ENCODE data around the gene SAP30L.

Gene SAP30L

DNA sequence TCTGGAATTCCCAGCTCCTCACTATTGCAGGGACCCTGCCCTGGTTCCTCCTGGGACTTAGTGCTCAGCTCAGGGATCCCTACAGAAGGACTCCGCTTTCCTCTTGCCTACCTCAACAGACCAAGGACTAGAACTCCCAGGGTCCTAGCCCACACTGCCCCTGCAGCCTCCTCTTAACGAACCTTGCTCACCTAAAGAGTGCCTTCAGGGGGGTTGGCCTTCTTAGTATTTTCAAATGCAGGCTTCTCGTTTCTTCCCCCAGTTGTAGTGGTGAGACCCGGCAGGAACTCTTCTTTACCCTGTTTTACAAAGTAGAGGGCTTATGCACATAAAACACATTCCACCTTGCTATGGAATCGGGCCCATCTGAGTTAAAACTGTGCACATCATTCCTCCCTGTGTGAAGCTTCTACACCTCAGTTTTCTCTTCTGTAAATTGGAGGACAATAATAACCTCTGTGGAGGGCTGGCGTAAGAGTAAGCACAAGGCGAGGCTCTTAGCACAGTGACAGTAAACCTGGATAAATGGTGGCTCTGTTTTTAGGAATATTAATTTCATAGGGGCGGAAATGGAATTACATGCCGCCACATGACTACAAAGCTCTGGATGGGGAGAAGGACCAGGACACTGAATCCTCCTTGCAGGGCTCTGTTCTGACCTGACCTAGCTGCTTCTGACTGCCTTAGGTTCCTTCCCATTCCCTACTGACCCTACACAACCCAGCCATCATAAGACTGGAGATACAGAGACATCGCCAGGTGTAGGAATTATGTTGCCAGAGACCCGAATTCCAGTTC lies 36.0 kb downstream of the SAP30L start:
- no peak for DNase-seq (ENCODE audit: low spot score)

DNA sequence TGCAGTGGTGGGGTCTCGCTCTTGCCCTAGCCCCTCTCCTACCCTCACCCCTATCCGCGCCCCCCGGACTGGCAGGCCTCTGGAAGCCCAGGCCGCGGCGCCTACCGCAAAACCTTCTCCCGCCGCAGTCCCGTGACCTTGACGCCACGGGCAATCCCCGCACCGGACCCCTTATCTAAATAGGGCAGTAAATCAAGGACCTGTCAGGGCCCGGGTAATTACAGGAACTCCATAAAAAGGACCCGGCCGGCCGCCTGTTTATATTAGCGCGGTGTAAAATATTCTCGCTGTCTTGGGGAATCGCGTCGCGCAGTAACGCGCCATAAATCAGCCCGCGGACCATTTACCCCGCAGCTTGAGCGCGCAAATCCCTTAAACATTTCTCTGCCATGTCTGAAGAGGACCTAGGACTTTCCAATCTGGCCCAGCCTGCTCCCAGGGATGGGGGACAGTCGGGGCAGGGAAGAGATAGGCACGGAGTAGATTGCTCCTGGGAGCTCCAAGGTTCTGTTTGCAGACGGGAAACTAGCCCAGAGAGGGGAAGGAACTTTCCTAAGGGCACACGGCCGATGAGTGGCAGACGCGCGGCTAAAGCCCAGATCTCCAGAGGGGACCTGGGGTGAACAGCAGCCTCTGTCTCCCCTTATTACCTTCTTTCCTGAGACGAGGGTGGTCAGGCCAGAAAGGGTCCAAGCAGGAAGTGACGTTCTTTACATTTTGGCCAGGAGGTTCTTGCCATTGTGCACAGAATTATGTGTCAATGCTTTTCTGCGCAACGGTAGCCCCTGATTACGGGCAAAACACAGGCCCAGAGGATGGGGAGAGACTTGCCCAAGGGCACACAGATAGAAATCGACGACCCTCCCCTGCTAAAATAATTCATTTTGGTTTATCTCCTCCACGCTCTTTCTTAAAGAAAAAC lies 37.0 kb downstream of the SAP30L start:
- DNase-seq (ENCODE audit: low spot score), result no peak

DNA sequence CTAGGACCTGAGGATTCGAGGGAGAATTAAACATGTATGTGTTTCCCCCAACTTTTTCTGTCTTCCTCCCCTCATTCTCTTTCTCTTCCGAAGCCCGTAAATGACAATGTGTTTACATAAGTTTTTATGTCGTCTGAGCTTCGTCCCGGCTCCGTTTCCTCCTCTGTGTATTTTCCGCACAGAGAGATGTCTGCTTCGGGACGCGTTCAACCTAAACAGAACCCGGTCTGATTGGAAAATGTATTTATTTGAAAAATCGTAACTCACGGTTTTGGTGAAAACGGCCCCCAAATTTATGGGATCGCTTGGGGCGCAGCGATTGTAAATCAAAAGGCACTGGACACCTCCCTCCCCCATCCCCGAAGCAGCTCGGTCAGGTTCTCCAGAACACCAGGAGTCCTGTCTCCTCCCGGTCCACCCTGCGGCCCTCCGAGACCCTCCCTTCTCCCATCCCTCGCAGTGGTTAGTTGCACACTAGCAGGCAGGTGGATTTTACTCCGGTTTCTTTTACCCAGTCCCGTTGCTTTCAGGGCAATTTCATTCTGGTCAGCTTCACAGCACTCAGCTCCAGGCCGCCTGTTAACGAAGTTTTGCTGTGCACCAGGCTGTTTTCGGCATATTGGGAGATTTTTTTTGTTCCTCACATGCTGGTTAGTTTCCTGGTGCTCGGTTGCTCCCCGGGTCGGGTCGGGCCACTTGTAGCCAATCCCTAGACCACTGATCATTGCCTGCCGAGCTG lies 38.0 kb downstream of the SAP30L start:
- no peak for DNase-seq (ENCODE audit: low spot score)

DNA sequence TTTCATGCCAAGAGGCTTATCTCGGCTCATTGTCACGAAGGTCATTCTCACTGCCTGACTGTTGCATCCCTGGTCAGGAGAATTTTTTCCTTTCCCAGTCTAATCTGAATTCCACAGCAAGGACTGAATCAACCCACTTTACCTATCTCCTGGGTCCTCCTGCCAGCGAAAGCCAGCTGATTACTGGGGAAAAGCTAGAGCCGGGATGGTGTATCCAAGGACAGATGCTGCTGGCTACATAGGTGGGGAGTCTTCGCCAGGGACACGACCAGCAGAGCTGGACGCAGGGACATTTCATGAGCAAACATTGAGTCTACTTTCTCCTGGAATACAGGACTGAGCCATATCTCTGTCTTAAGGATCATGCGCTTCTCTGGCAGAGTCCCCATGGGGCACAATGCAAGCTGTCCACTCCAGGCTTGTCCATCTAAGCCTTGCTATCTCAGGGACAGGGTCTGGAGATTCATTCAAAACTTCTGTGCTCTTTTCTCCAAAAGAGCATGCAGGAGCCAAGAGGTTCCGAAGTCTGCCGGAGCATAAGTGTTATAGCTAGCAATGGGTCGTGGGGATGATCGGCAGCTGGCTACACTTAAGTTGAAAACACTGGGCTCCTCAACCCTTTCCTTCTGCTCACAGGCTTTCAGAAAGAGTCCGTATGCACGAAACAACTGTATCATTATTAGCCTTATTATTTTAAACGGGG lies 38.7 kb downstream of the SAP30L start:
- no peak for DNase-seq (ENCODE audit: low spot score)

DNA sequence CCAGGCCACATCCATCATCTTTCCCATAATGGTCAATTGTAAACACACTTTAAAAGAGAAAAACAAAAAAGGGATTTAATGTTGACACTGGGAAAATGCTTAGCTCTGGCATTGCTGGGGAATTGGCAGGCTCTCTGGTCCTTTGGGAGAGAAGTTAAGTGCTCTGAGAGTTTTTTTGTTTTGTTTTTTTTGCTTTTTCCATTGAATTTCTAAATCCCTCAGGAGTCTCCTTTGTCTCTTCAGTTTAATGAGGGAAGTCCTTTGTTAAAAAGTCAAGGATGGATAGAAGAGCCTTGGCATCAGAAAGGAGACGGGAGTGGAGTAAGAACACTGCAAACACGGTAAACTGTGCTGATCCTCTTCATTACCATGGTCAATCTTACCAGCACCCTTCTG lies 39.3 kb downstream of the SAP30L start:
- no peak for DNase-seq (ENCODE audit: low spot score)

DNA sequence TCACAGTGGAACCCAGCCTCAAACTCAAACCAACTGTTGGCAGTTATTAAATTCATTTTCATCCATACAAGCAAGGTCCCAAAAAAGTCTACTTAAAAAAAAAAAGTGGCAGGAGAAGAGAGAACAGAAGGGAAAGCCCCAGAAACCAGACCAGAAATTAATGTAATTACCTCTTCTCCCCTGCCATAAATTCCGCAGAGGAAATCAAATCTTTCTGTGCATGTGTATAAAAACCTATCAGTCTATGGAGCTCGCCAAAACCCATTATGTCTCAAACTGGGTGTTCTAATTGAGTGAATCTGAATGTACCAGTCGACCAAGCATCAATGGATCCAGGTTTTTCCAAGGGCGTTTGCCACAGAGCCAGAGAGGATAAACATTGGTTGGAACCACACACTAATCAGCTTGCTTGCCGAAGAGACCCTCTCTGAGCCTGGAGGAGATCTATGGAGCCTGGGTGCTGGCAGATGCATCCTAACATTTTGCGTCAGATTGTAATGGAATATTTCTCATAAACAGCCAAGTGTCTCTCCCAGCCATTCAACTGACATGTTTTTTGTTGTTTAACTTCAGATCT lies 40.1 kb downstream of the SAP30L start:
- no peak for DNase-seq (ENCODE audit: low spot score)

DNA sequence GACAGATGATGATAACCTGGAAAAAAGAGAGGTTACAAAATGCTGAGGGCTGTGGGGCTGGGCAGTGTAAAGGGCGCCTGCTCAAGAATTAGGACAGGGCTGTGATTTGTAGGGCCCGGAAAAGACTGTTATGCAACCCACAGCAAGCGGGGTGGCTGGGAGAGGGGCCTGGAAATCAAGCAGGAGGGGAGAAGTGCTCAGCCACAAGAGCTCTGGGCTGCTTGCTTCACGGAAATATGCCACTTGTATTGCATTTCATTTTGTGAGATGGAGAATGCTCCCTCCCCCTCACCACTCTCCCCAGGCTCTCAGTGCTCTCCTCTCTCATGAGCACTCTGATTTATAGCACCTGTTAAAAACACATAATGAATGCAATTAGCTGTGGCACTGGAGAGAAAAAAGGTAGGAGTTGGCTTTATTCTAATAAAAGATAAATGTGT lies 40.6 kb downstream of the SAP30L start:
- no peak for DNase-seq (ENCODE audit: low spot score)

DNA sequence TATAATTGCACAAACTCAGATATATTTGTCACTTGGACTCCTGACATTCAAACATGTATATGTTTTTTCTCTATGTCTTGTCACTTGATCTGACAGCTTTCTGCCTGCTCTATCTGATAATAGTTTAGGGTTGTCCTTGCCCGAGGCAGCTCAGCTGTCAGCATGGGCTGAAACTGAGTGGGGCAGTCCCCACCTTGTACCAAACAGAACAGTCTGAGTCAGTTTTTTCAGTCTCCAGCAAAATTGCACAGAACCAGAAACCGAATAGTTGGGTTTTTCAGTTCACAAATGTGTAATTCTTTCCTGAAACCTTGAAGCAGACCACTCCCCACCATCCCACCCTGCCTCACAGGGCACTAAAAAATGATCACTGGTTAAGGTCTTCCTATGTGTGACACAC lies 41.7 kb downstream of the SAP30L start:
- DNase-seq (ENCODE audit: low spot score), result no peak

DNA sequence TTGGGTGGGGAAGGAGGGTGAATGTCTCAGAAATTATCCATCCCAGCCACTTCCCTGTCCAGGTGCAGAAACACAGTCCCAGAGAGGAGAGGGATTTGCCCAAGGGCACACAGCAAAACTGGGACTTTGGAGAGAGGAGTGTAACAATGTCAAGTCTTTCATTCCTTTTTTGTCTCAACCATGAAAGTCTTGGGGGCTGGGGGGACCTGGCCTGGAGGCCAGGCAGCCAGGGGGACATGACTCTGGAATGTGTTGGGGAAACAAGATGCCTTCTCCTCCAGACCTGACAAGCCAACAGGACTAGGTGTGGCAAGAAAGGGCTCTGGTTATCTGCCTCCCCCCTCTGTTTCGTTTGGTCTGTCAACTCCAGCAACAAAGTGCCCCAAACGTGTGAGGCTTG lies 46.1 kb downstream of the SAP30L start:
- DNase-seq (ENCODE audit: low spot score), result no peak

DNA sequence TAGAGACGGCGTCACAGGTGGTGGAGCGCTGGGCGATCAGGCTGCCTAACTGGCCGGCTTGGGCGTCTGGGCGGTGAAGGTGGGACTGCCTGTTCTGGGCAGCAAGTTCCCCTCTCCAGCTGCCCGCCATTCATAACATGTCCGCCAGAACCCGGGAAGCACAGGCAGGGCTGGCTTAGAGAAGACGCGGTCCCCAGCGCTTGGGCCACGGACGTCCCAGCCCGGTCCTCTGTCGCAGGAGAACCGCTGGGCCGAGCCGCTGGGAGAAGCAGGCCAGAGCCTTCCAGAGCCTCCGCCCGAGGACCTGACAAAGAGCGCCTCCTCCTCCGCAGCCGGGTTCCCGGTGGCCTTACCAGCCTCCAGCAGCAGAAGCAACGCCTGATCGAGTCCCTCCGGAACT lies 47.5 kb downstream of the SAP30L start:
- no peak for DNase-seq (ENCODE audit: low spot score)

DNA sequence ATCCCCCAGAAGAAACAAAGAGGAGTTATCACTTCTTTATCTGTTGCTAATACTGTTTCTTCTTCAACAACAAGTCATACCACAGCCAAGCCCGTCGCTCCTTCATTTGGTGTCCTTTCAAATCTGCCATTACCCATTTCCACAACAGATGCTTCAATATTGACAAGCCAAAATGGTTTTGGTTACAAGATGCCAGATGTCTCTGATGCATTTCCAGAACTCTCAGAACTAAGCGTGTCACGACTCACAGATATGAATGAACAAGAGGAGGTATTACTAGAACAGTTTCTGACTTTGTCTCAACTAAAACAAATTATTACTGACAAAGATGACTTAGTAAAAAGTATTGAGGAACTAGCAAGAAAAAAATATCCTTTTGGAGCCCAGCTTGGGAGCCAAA lies 48.2 kb downstream of the SAP30L start:
- no peak for DNase-seq (ENCODE audit: low spot score)

DNA sequence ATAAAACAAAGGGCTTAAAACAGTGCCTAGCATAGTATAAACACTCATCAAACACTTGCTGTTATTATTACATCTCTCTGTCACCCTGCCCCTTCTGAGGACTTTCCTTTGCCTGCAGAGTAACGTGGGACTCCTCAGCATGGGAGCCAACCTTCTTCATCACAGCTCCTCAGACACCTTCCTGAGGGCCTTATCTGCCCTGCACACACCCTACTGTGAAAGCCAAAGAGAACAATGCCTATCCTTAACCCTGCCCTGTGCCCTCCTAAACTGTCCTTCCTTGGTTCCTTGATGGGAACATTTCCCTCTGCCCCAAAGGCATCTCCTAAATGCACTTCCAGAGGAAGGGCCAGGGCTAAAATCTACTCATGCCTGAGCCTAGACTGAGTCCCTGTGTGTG lies 52.8 kb downstream of the SAP30L start:
- DNase-seq (ENCODE audit: low spot score), result no peak

DNA sequence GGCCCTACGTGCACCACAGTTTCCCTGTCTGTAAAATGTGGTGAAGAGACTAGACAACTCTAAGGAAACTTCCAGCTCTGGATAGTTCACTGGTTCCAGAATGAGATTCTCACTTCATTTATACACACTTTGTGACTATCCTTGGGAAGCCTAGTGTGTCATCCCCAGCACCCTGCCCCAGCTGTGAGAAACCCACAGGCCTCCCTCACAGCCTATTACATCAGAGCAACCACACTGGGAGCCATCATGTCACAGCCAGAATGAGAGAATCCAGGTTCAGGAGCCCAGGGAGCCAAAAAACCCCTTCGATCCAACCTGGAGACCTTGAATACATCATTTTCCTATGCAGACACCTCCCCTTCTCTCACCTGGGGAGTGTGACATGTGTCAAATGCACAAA lies 53.2 kb downstream of the SAP30L start:
- no peak for DNase-seq (ENCODE audit: low spot score)

DNA sequence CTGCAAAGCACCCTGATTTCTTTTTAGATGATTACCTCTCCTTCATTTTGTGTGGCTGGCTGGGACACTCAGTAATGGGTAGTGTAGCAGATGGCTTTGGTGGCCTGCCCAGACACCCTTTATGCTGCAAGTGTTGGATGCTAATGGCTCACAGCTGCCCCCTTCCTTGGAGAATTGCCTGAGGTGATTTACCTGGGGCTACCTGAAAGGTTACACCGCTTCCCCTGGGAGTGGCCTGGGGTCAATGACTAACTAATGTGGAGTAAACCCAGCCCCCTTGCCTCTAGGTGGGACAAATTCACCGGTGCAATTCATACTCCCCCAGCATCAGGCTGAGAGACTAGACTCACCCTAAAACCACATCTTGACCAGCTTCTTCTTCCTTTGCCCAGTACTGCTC lies 55.8 kb downstream of the SAP30L start:
- no peak for DNase-seq (ENCODE audit: low spot score)

DNA sequence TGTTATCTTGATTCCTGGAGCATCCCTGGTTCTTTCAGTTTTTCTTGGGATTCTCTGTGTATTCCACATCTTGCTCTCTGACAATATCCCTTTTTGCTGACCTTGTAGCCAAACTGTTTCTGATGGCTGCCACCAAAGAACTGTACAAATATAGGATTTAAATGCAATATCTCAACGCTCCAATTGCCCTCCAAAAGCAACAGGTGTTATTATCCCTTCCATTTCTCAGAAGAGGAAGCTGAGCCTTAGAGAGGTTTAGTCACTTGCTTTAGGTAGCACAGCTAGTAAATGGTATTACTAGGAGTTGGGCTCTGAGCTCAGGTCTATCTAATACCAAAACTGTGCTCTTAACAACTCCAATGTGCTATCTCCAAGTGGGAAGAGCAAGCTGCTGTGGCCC lies 56.4 kb downstream of the SAP30L start:
- DNase-seq (ENCODE audit: low spot score), result no peak

DNA sequence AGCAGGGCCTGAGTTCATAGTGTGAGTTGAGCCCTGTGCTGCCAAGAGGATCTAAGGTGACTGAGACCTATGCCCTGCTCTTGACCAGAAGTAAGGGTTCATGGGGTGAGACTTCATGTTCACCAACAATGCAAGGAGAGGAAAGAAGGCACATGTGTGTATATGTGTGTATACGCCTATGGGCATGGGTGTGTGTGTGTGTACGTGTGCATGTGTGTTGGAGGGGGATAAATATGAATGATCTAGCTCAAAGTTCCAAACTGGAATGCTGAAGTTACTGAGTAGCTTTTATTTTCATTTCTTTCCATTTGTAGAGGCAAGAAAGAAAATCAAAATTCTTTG lies 57.9 kb downstream of the SAP30L start:
- no peak for DNase-seq (ENCODE audit: low spot score)

DNA sequence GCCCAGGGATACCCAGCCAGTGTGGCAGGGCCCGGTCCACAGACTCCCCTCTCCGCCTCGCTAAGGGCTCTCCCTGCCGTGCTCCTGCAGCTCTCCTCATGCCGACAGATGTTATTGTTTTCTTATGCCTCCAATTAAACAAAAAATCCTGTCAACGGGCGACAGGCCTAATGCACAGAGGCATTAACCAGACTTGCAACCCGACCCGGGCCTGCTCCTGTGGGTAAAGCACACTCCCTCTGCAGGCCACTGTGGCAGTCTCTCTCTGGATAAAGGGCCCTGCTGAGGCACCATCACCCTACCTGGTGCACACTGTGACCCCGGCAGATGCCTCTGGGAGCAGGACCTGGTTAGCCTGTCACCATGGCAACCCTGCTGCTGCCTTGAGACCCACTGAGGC lies 59.8 kb downstream of the SAP30L start:
- DNase-seq (ENCODE audit: low spot score), result no peak

DNA sequence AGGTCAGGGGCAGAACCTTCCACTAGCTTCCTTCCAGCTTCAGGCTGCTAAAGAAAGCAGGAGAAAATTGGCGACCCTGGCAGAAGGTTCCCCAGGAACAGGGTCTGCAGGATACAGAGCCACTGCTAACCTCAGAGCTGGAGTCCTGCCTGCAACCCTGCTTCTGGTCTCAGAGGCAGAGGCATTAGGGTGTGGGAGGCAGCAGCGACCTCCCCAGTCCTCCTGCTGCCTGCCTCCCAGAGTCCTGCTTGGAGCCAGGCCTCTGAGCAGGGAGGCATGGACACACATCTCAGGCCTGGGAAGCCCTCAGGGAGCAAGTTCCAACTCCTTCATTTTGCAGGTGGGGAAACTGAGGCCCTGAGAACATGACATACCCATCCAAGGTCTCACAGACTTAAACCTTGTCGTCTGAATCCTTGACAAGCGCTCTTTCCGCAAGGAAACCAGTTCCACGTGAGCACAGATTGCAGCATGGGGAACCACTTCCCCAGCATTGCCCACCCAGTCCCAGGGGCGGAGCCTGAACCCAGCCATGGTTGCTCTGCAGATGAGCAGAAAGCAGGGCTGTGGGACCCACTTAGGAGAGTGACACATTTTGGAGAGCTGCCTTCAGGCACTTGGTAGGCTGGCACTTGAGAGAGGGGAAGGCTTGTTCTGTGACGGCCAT lies 60.4 kb downstream of the SAP30L start:
- no peak for DNase-seq (ENCODE audit: low spot score)

DNA sequence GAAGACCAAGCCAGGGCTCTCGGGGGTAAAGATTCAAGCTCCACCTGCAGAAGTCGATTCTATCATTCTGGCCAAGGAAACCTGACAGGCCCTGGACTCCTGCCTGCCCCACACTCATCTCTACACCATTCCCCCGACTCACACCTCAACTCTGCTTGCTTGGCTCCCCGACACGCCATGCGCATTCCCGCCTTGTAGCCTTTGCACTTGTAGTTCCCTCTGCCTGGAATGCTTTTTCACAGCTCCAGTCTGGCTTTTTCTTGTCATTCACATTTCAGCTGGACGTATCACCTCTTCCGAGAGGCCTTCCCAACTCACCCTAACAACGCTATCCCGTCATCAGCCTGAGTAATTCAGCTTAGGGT lies 60.9 kb downstream of the SAP30L start:
- DNase-seq (ENCODE audit: low spot score), result no peak

DNA sequence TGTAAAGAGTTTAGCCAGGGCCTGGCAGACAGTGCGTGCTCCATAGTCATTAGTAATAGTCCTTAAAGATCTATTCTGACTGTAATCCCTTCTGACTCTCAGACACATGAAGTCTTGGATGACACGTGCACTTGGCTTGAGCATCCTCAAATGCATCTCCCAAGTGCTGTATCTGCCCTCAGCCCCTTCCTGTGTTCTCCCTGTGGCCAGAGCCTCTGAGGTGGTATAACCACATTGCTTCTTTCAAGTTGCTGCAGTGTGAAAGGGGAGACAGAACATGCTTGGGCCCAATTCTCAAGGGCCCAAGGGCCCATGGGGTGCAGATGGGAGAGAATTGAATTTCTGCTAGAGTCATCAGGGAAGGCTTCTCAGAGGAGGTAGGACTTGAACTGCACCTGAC lies 62.3 kb downstream of the SAP30L start:
- DNase-seq (ENCODE audit: low spot score), result no peak
